HepG2 (cell line): ENCODE results near the gene SMIM45.
A peak's percentile ranks its signal among the peaks of the same experiment; 100 is the strongest.

Source experiments
- ARNT2 ChIP-seq: sonication (generic); formaldehyde crosslinking; IDR thresholded peaks from 2 replicates; pipeline ENCODE4 v1.8.0; 2022; ENCODE audit warnings: mild to moderate bottlenecking, low read depth, missing genetic modification reagents, moderate library complexity
- CREB1 ChIP-seq, 2 experiments: fragments of 450-650 bp in 1 of 2; IDR thresholded peaks; 2 replicates each; pipeline ENCODE4 v1.6.1; 2016 to 2017; ENCODE audit warnings: control low read depth in 1 of 2, mild to moderate bottlenecking in 1 of 2, missing compliant biosample characterization in 1 of 2, missing genetic modification characterization in 1 of 2
- ESRRA ChIP-seq: sonication (generic); formaldehyde crosslinking; IDR thresholded peaks from 2 replicates; pipeline ENCODE4 v1.5.1; 2020; ENCODE audit warnings: mild to moderate bottlenecking, low read depth, missing genetic modification reagents
- KLF12 ChIP-seq: sonication (generic); formaldehyde crosslinking; IDR thresholded peaks from 2 replicates; pipeline ENCODE4 v1.4.0; 2020; ENCODE audit warnings: missing genetic modification reagents, borderline replicate concordance
- MAFK ChIP-seq, 2 experiments: IDR thresholded peaks in 1 of 2; conservative IDR thresholded peaks in 1 of 2; 2 replicates each; pipeline ENCODE4 v1.6.1; 2011; ENCODE audit warnings: improper control_type of control experiment in 2 of 2, low read length in 2 of 2
- MBD4 ChIP-seq: IDR thresholded peaks from 2 replicates; pipeline ENCODE4 v1.6.1; 2012; ENCODE audit warnings: low read length, inconsistent platforms, borderline replicate concordance
- MED1 ChIP-seq: sonication (generic); formaldehyde crosslinking; IDR thresholded peaks from 2 replicates; pipeline ENCODE4 v1.4.0; 2020; ENCODE audit warnings: missing genetic modification reagents
- MYNN ChIP-seq: sonication (generic); formaldehyde crosslinking; IDR thresholded peaks from 2 replicates; pipeline ENCODE4 v1.4.0; 2020; ENCODE audit warnings: mild to moderate bottlenecking, low read depth, missing genetic modification reagents
- NFKBIZ ChIP-seq: IDR thresholded peaks from 2 replicates; pipeline ENCODE4 v1.6.1; 2018; ENCODE audit warnings: missing genetic modification reagents, missing compliant biosample characterization
- POLR2AphosphoS5 ChIP-seq: IDR thresholded peaks from 2 replicates; pipeline ENCODE4 v1.6.1; 2012; ENCODE audit warnings: low read depth, low read length
- POLR2G ChIP-seq: fragments of 200-400 bp; formaldehyde crosslinking; IDR thresholded peaks from 2 replicates; pipeline ENCODE4 v1.6.1; 2018; ENCODE audit warnings: mild to moderate bottlenecking, low read depth, low read length, moderate library complexity
- RAD21 ChIP-seq: fragments of 450-650 bp; formaldehyde crosslinking; IDR thresholded peaks from 2 replicates; pipeline ENCODE4 v1.5.0; 2020; ENCODE audit warnings: mild to moderate bottlenecking
- ZBTB42 ChIP-seq: sonication (generic); formaldehyde crosslinking; IDR thresholded peaks from 2 replicates; pipeline ENCODE4 v1.5.0; 2020; ENCODE audit warnings: mild to moderate bottlenecking, missing genetic modification reagents
- ZKSCAN1 ChIP-seq: fragments of 150-350 bp; IDR thresholded peaks from 2 replicates; pipeline ENCODE4 v1.6.1; 2014; ENCODE audit warnings: low read length
- ZNF12 ChIP-seq: sonication (generic); formaldehyde crosslinking; IDR thresholded peaks from 2 replicates; pipeline ENCODE4 v1.5.0; 2020; ENCODE audit warnings: missing genetic modification reagents
- ZNF136 ChIP-seq: sonication (generic); formaldehyde crosslinking; IDR thresholded peaks from 2 replicates; pipeline ENCODE4 v1.8.1; 2022; ENCODE audit warnings: low read depth, mild to moderate bottlenecking, moderate library complexity, missing genetic modification reagents
- ZNF138 ChIP-seq: sonication (generic); formaldehyde crosslinking; IDR thresholded peaks from 2 replicates; pipeline ENCODE4 v1.5.0; 2020; ENCODE audit warnings: mild to moderate bottlenecking, low read depth, missing genetic modification reagents
- ZNF225 ChIP-seq: sonication (generic); formaldehyde crosslinking; IDR thresholded peaks from 2 replicates; pipeline ENCODE4 v1.4.0; 2020; ENCODE audit warnings: mild to moderate bottlenecking, missing genetic modification reagents
- ZNF235 ChIP-seq: sonication (generic); formaldehyde crosslinking; IDR thresholded peaks from 2 replicates; pipeline ENCODE4 v1.8.1; 2023; ENCODE audit warnings: mild to moderate bottlenecking, missing genetic modification reagents, borderline replicate concordance
- ZNF282 ChIP-seq: fragments of 450-650 bp; IDR thresholded peaks from 2 replicates; pipeline ENCODE4 v1.6.1; 2018; ENCODE audit not compliant: partially characterized antibody
- ZNF335 ChIP-seq: sonication (generic); formaldehyde crosslinking; IDR thresholded peaks from 2 replicates; pipeline ENCODE4 v1.4.0; 2020; ENCODE audit warnings: missing genetic modification reagents
- ZNF615 ChIP-seq: sonication (generic); formaldehyde crosslinking; IDR thresholded peaks from 2 replicates; pipeline ENCODE4 v1.5.0; 2020; ENCODE audit warnings: mild to moderate bottlenecking, missing genetic modification reagents, borderline replicate concordance
- ZNF713 ChIP-seq: sonication (generic); formaldehyde crosslinking; IDR thresholded peaks from 2 replicates; pipeline ENCODE4 v1.4.0; 2020; ENCODE audit warnings: mild to moderate bottlenecking, missing genetic modification reagents
- ZNF766 ChIP-seq: sonication (generic); formaldehyde crosslinking; IDR thresholded peaks from 2 replicates; pipeline ENCODE4 v1.5.0; 2020; ENCODE audit warnings: missing genetic modification reagents, borderline replicate concordance
- TF ChIP-seq, protein P1 (sequence below): sonication (generic); formaldehyde crosslinking; IDR thresholded peaks from 2 replicates; pipeline ENCODE4 v1.4.0; 2020; ENCODE audit warnings: missing genetic modification reagents
- TF ChIP-seq, protein P2 (sequence below): sonication (generic); formaldehyde crosslinking; IDR thresholded peaks from 2 replicates; pipeline ENCODE4 v1.9.0; 2022; ENCODE audit warnings: missing genetic modification reagents, mild to moderate bottlenecking, borderline replicate concordance

The SMIM45 gene

DNA sequence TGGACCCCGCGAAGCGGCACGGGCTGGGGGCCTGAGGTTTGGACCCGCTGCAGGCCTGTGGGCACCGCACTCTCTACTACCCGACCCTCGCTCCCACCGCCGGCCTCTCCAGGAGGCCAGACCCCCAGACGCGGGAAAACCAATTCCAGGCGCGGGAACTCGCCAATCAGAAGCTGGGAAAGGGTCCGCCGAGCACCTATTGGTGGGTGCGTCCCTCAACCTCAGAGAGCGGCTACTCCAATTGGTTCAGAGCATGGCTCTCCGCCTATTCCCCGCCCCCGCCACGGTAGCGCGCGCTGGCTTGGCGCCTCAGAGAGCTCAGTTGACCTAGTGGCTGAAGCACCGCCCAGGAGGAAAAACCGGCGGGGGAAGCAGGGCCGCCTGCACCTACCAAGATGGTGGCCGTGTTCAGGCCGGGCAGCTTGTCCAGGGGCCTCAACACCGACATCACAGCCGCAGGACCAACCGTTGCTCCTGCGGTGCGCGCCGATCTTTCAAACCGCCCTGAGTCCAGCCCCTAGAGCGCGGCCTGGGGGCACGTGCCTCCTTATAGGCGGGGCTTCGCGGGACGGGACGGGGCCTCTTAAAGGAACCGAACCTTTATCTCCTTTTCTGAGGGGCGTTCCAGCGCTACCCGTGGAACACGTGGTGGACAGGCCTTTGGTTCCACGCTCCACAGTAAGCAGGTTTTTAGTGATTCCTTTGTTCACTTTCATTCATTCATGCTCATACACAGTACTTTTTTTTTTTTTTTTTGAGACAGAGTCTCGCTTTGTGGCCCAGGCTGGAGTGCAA, 5.1 kb upstream of the SMIM45 start, which contains the start of gene CENPM (continued):
- TF ChIP-seq, protein P1, sequence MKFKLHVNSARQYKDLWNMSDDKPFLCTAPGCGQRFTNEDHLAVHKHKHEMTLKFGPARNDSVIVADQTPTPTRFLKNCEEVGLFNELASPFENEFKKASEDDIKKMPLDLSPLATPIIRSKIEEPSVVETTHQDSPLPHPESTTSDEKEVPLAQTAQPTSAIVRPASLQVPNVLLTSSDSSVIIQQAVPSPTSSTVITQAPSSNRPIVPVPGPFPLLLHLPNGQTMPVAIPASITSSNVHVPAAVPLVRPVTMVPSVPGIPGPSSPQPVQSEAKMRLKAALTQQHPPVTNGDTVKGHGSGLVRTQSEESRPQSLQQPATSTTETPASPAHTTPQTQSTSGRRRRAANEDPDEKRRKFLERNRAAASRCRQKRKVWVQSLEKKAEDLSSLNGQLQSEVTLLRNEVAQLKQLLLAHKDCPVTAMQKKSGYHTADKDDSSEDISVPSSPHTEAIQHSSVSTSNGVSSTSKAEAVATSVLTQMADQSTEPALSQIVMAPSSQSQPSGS (CRISPR knock-in tag), result no peak
- TF ChIP-seq POLR2G (peak; percentile 61; the same call in 1 of the 2 replicates), NFKBIZ (CRISPR knock-in tag) (no peak), ZNF713 (0 out of 2 replicates have a peak, but pooled peaks have one; percentile 30), POLR2AphosphoS5 (peak; percentile 54), ZNF615 (CRISPR knock-in tag) (no peak; the same call in 1 of the 2 replicates), ZBTB42 (CRISPR knock-in tag) (peak; percentile 12), ZNF12 (no peak), ZNF138 (CRISPR knock-in tag) (no peak), ZNF282 (no peak), ZNF235 (CRISPR knock-in tag) (no peak; the same call in 1 of the 2 replicates), MYNN (CRISPR knock-in tag) (no peak), RAD21 (CRISPR knock-in tag) (no peak), MED1 (CRISPR knock-in tag) (peak; percentile 10; the same call in 1 of the 2 replicates), MAFK (conservative IDR thresholded peaks at IDR 0.05 in 1 of 2, IDR thresholded peaks at IDR 0.05 in 1 of 2; ENCODE audit: low read length in 2 of 2) (no peak), ZNF225 (peak; percentile 43; the same call in 1 of the 2 replicates), MBD4 (no peak), CREB1 (IDR thresholded peaks at IDR 0.05) (no peak), CREB1 (CRISPR knock-in tag; IDR thresholded peaks at IDR 0.05) (peak; percentile 50; the same call in 1 of the 2 replicates), ZNF335 (CRISPR knock-in tag) (no peak), ZKSCAN1 (no peak), ZNF766 (CRISPR knock-in tag) (0 out of 2 replicates have a peak, but pooled peaks have one; percentile 67), KLF12 (CRISPR knock-in tag) (peak; percentile 84; the same call in 1 of the 2 replicates), ESRRA (CRISPR knock-in tag) (peak; percentile 57; the same call in 1 of the 2 replicates), ZNF136 (CRISPR knock-in tag) (no peak; the same call in 1 of the 2 replicates), ARNT2 (CRISPR knock-in tag) (peak; percentile 87)
- TF ChIP-seq, protein P2, sequence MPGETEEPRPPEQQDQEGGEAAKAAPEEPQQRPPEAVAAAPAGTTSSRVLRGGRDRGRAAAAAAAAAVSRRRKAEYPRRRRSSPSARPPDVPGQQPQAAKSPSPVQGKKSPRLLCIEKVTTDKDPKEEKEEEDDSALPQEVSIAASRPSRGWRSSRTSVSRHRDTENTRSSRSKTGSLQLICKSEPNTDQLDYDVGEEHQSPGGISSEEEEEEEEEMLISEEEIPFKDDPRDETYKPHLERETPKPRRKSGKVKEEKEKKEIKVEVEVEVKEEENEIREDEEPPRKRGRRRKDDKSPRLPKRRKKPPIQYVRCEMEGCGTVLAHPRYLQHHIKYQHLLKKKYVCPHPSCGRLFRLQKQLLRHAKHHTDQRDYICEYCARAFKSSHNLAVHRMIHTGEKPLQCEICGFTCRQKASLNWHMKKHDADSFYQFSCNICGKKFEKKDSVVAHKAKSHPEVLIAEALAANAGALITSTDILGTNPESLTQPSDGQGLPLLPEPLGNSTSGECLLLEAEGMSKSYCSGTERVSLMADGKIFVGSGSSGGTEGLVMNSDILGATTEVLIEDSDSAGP (CRISPR knock-in tag), result peak; percentile 100
